Measurements from ENCODE around the gene ACP2. TPM values are rescaled to one million over a fixed set of nuclear protein-coding genes. Genes with fewer than 3 reads are reported as not detected.
A peak's percentile ranks its signal among the peaks of the same experiment; 100 is the strongest.

The ACP2 gene
- polyA plus RNA-seq, 3 donors, result 13.1 to 25.3 (median 20.5) TPM

GRCh38 chr11:47257517-47258316 lies 9.1 kb upstream of the ACP2 start, which contains the start of gene NR1H3:
TSS of gene NR1H3 (plus strand) at chr11:47257996. CDS start at chr11:47259217, 1,221 bp downstream.
- H3K9ac ChIP-seq (ENCODE audit: insufficient read depth, low read length, poor library complexity, severe bottlenecking), result peak within 1 kb of the TSS; percentile 45
- Mint-ChIP-seq H3K4me3 (peak within 1 kb of the TSS; percentile 58 to 85), H3K27ac (peak within 1 kb of the TSS in 6 of 7 donors; percentile 40 to 85 (median 70)), H3K27me3 (ENCODE audit: low read depth in 3 of 3) (peaks cover 0 to 2% (median 1%) of the 10 kb centered on the region in 3 donors), H3K9me3 (no peaks in the 10 kb centered on the region), H3K4me1 (peaks cover 50% of the 10 kb centered on the region), H3K36me3 (peaks cover 0 to 4% of the 10 kb centered on the region in 2 donors)
- TF ChIP-seq, protein P1, sequence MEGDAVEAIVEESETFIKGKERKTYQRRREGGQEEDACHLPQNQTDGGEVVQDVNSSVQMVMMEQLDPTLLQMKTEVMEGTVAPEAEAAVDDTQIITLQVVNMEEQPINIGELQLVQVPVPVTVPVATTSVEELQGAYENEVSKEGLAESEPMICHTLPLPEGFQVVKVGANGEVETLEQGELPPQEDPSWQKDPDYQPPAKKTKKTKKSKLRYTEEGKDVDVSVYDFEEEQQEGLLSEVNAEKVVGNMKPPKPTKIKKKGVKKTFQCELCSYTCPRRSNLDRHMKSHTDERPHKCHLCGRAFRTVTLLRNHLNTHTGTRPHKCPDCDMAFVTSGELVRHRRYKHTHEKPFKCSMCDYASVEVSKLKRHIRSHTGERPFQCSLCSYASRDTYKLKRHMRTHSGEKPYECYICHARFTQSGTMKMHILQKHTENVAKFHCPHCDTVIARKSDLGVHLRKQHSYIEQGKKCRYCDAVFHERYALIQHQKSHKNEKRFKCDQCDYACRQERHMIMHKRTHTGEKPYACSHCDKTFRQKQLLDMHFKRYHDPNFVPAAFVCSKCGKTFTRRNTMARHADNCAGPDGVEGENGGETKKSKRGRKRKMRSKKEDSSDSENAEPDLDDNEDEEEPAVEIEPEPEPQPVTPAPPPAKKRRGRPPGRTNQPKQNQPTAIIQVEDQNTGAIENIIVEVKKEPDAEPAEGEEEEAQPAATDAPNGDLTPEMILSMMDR (IDR thresholded peaks at IDR 0.05), result peak; percentile 67
- H3K36me3 ChIP-seq (replicated peaks in 1 of 2; ENCODE audit: control insufficient read depth in 1 of 2, insufficient read depth in 2 of 2, low read length in 2 of 2), result no peaks in the 10 kb centered on the region
- WGBS (ENCODE audit: insufficient coverage), result 4% methylated on average over 11 of the region's 15 CpGs
- peak; percentile 41 to 56 (median 42) for DNase-seq
- peak within 1 kb of the TSS; percentile 28 to 38 for H3K27ac ChIP-seq (ENCODE audit: low read depth in 1 of 2, low read length in 2 of 2)
- intact Hi-C loops (cut with micrococcal nuclease), result no loop called here
- no peaks in the 10 kb centered on the region for H4K20me1 ChIP-seq (ENCODE audit: insufficient read depth, low read length)
- peak within 1 kb of the TSS in 2 of 3 experiments; percentile 26 to 62 for H3K4me3 ChIP-seq (replicated peaks in 1 of 3; ENCODE audit: low read depth in 2 of 3, low read length in 3 of 3)
- no peaks in the 10 kb centered on the region for H3K27me3 ChIP-seq (ENCODE audit: control insufficient read depth in 2 of 2, insufficient read depth in 2 of 2, low read length in 2 of 2)
- no peaks in the 10 kb centered on the region for H3K79me2 ChIP-seq (ENCODE audit: insufficient read depth, low read length)
- H2AFZ ChIP-seq (ENCODE audit: insufficient read depth, low read depth, low read length, poor library complexity, severe bottlenecking), result peak within 1 kb of the TSS; percentile 81
- H3K4me1 ChIP-seq (ENCODE audit: control insufficient read depth in 1 of 2, insufficient read depth in 2 of 2, low read length in 2 of 2), result peaks cover 36 to 49% of the 10 kb centered on the region in 2 donors
- H3K4me2 ChIP-seq (replicated peaks; ENCODE audit: extremely low read depth, low read length, poor library complexity, severe bottlenecking), result peak within 1 kb of the TSS; percentile 71
- H3K9me3 ChIP-seq (replicated peaks in 1 of 2; ENCODE audit: control insufficient read depth in 1 of 2, insufficient read depth in 1 of 2, low read length in 2 of 2), result no peaks in the 10 kb centered on the region

- Histone ChIP-seq H3K9me3 (replicated peaks in 1 of 2; ENCODE audit: control insufficient read depth in 1 of 2, insufficient read depth in 1 of 2, low read length in 2 of 2) (no peaks in the 10 kb centered on the region), H3K79me2 (ENCODE audit: insufficient read depth, low read length) (no peaks in the 10 kb centered on the region), H2AFZ (ENCODE audit: insufficient read depth, low read depth, low read length, poor library complexity, severe bottlenecking) (peak overlapping the region; percentile 81), H3K36me3 (replicated peaks in 1 of 2; ENCODE audit: control insufficient read depth in 1 of 2, insufficient read depth in 2 of 2, low read length in 2 of 2) (no peaks in the 10 kb centered on the region), H3K4me3 (replicated peaks in 1 of 3; ENCODE audit: low read depth in 2 of 3, low read length in 3 of 3) (peak overlapping the region in 1 of 3 experiments; percentile 62), H3K27ac (ENCODE audit: low read depth in 1 of 2, low read length in 2 of 2) (peak overlapping the region; percentile 28 to 38), H3K9ac (ENCODE audit: insufficient read depth, low read length, poor library complexity, severe bottlenecking) (peak overlapping the region; percentile 45), H3K27me3 (ENCODE audit: control insufficient read depth in 2 of 2, insufficient read depth in 2 of 2, low read length in 2 of 2) (no peaks in the 10 kb centered on the region), H3K4me2 (replicated peaks; ENCODE audit: extremely low read depth, low read length, poor library complexity, severe bottlenecking) (peak overlapping the region; percentile 71), H4K20me1 (ENCODE audit: insufficient read depth, low read length) (no peaks in the 10 kb centered on the region), H3K4me1 (ENCODE audit: control insufficient read depth in 1 of 2, insufficient read depth in 2 of 2, low read length in 2 of 2) (peaks cover 36 to 49% of the 10 kb centered on the region in 2 donors)
- Mint-ChIP-seq H3K9me3 (no peaks in the 10 kb centered on the region), H3K36me3 (peaks cover 0 to 4% of the 10 kb centered on the region in 2 donors), H3K27me3 (ENCODE audit: low read depth in 3 of 3) (peaks cover 0 to 2% (median 1%) of the 10 kb centered on the region in 3 donors), H3K4me3 (no peak overlapping the region), H3K4me1 (peaks cover 50% of the 10 kb centered on the region), H3K27ac (peak overlapping the region in 3 of 7 donors; percentile 10 to 70 (median 53))
- no peak for DNase-seq
- TF ChIP-seq, protein P1 (IDR thresholded peaks at IDR 0.05), result no peak
- intact Hi-C loops (cut with micrococcal nuclease), result no loop called here
- WGBS (ENCODE audit: insufficient coverage), result 100% methylated on average over 1 of the region's 2 CpGs
Observed at GRCh38 chr11:47257177-47257516, 8.5 kb upstream of the ACP2 start.
